GM12864 (cell line): ENCODE measurements around the gene CHD9.

Experiments
- DNase-seq: peaks from one replicate; pipeline ENCODE4 v3.0.0-alpha.2; 2011; ENCODE audit warnings: low read depth
- H3K4me3 ChIP-seq: 2 replicates; pipeline ENCODE4 v1.5.1; 2011; ENCODE audit warnings: mild to moderate bottlenecking, low read depth, low read length, control low read depth
- CTCF ChIP-seq: IDR thresholded peaks from 2 replicates; pipeline ENCODE4 v1.5.1; 2011; ENCODE audit warnings: low read depth, mild to moderate bottlenecking, moderate library complexity, low read length, control low read depth, inconsistent platforms; ENCODE audit errors: missing control alignments

The CHD9 gene

GRCh38 chr16:53057658-53058057 lies 2.9 kb downstream of the CHD9 start:
- H3K4me3 ChIP-seq, result no peak overlapping the region
- DNase-seq, result no peak
- TF ChIP-seq CTCF, result no peak

- H3K4me3 ChIP-seq, result no peak overlapping the region
- DNase-seq, result no peak
Measured at GRCh38 chr16:53058441-53058840, 3.6 kb downstream of the CHD9 start.

GRCh38 chr16:53058882-53059281 lies 4.1 kb downstream of the CHD9 start:
- no peak for TF ChIP-seq CTCF
- no peak for DNase-seq
- H3K4me3 ChIP-seq, result no peak overlapping the region

More at GRCh38 chr16:53058441-53058840, 3.6 kb downstream of the CHD9 start:
- TF ChIP-seq CTCF, result no peak

GRCh38 chr16:53059672-53060071 lies 4.9 kb downstream of the CHD9 start:
- no peak for TF ChIP-seq CTCF
- H3K4me3 ChIP-seq, result no peak overlapping the region
- DNase-seq, result no peak

DNA sequence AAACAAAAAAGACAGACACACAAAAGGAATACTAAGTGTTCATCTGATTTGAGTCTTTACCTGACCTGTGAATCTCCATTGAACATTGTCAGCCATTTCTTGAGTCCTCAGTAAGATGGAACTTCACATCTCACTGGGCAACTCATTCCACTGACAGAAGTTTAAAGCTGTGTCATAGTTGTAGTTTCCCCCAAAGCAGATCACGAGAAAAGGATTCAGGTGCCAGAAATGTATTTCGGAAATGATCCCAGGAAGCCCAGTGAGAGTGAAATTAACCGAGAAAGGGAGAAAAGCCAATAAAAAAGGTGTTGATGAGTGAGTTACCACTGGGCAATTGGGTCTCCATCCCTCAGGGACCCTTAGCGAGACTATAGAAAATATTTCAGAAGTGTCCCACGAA lies 6.5 kb downstream of the CHD9 start:
- peak; percentile 61 for DNase-seq
- peak overlapping the region; percentile 34 for H3K4me3 ChIP-seq
- no peak for TF ChIP-seq CTCF

DNA sequence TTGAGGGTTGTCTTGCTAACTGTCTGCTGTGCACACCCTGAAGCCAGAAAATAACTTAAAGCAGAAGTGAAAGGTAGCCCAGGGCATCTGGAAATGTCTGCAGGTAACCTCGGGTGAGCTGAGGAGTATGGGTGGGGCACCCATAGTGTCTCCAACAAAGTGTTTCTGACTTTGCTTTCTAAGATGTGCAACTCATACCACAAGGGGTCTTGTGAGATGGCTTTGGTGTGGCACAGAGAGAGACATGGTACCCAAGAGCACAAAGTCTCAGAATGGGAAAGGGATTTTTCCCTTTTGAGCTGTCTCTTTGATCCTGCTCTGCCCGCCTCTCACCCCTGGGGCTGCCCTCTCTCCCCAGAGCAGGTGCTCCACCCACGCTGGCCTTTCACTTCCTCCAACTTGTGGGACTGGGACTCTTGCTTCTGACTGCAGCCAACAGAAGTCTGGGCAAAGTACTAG lies 6.9 kb downstream of the CHD9 start:
- peak overlapping the region; percentile 34 for H3K4me3 ChIP-seq
- peak; percentile 19 for TF ChIP-seq CTCF
- DNase-seq, result peak; percentile 87

DNA sequence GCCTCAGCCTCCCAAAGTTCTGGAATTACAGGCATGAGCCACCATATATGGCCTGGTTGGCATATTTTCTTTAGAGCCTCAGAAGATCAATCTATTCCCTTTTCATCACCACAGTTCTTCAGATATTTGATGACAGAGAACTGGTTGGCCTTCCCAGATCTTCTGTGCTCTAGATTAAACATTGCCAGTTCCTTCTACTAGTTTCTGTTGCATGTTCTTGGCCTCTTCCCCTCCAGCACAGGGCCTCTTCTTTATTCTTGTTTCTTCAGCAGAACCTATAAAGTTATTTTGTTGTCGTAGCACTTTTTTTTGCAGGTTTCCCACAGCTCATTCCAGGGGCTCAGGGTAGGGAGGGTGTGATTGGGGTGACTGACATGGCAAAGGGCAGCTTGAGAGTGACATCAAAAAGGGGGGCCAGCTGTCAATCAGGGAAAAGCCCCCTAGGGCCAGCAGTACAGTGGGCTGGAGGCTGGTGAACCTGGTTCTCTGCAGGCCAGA lies 9.3 kb downstream of the CHD9 start:
- DNase-seq, result no peak
- no peak for TF ChIP-seq CTCF
- H3K4me3 ChIP-seq, result no peak overlapping the region
